ENCODE results near the gene C2CD2L. TPM values are rescaled to one million over a fixed set of nuclear protein-coding genes. Genes with fewer than 3 reads are reported as not detected.

Gene C2CD2L
- polyA plus RNA-seq, 2 of the 4 experiments (the other 2 are of a cell fraction): 2.4 to 4.8 TPM

GRCh38 chr11:119153049-119153818 lies 46.1 kb downstream of the C2CD2L start:
- H3K27ac ChIP-seq: no peak overlapping the region
- ChIA-PET CTCF (interaction anchor here (0.9 to 7.2 kb wide), 9 partner anchors 8 to 221 kb away, joined by 3 to 39 read pairs (median 6); no protein-coding TSS in a partner anchor), POLR2A (no interaction called here)
- TF ChIP-seq RCOR1 (IDR thresholded peaks at IDR 0.05; ENCODE audit: low read depth, low read length) (no peak), HES2 (IDR thresholded peaks at IDR 0.05) (no peak), HMGXB4 (CRISPR knock-in tag; IDR thresholded peaks at IDR 0.05; ENCODE audit: borderline replicate concordance) (no peak), POLR2A (IDR thresholded peaks at IDR 0.05; ENCODE audit: low read length) (no peak), TP53 (CRISPR knock-in tag; IDR thresholded peaks at IDR 0.05) (no peak), NR3C1 (IDR thresholded peaks at IDR 0.05) (no peak), E2F6 (IDR thresholded peaks at IDR 0.05; ENCODE audit: borderline replicate concordance, low read depth) (no peak), EP300 (IDR thresholded peaks at IDR 0.05) (no peak), POLR2AphosphoS2 (conservative IDR thresholded peaks at IDR 0.05; ENCODE audit: low read length) (no peak), CHD2 (IDR thresholded peaks at IDR 0.05; ENCODE audit: low read length, partially characterized antibody) (no peak), BHLHE40 (IDR thresholded peaks at IDR 0.05; ENCODE audit: low read depth, low read length) (no peak), RAD21 (conservative IDR thresholded peaks at IDR 0.05 in 1 of 2, IDR thresholded peaks at IDR 0.05 in 1 of 2) (no peak), GATA3 (IDR thresholded peaks at IDR 0.05; ENCODE audit: borderline replicate concordance) (no peak), ZNF302 (CRISPR knock-in tag; IDR thresholded peaks at IDR 0.05) (no peak), NFE2L2 (conservative IDR thresholded peaks at IDR 0.05; ENCODE audit: low read length) (no peak), USF2 (IDR thresholded peaks at IDR 0.05) (no peak), NPAS2 (CRISPR knock-in tag; IDR thresholded peaks at IDR 0.05; ENCODE audit: borderline replicate concordance) (no peak), RFX5 (IDR thresholded peaks at IDR 0.05) (no peak), KDM5A (IDR thresholded peaks at IDR 0.05) (no peak), MAX (IDR thresholded peaks at IDR 0.05) (no peak)
- H3K4me3 ChIP-seq: no peak overlapping the region
- DNase-seq (ENCODE audit: low read depth in 1 of 2, low spot score in 1 of 2) (peak in 1 of 2 experiments; percentile 27), FAIRE-seq (no peak), ATAC-seq (peak in 1 of 2 experiments; percentile 23; a peak in 2 of 6 replicates)
- WGBS (ENCODE audit: missing lambda C conversion rate): 59% methylated on average over 9 of the region's 9 CpGs
- no peak overlapping the region for H3K4me2 ChIP-seq
- H3K9me3 ChIP-seq: no peaks in the 10 kb centered on the region
- 0 out of 3 replicates have a peak, but pooled peaks cover 7% of the 10 kb centered on the region for H3K4me1 ChIP-seq

- TF ChIP-seq SREBF2 (IDR thresholded peaks at IDR 0.05): no peak
- TF ChIP-seq NR3C1 (IDR thresholded peaks at IDR 0.05): no peak
- TF ChIP-seq MYC (IDR thresholded peaks at IDR 0.05; ENCODE audit: borderline replicate concordance, low read length): no peak
- no peak for TF ChIP-seq GATA3 (IDR thresholded peaks at IDR 0.05; ENCODE audit: borderline replicate concordance)
- no peak for TF ChIP-seq FOXS1 (CRISPR knock-in tag; IDR thresholded peaks at IDR 0.05)
- TF ChIP-seq ZC3H11A (IDR thresholded peaks at IDR 0.05): no peak
- TF ChIP-seq E2F6 (IDR thresholded peaks at IDR 0.05; ENCODE audit: borderline replicate concordance, low read depth): no peak
- no peak for TF ChIP-seq ESRRA (IDR thresholded peaks at IDR 0.05; ENCODE audit: borderline replicate concordance, low read length)
- TF ChIP-seq CEBPB (IDR thresholded peaks at IDR 0.05): no peak
- TF ChIP-seq ZFP36 (IDR thresholded peaks at IDR 0.05; ENCODE audit: borderline replicate concordance, partially characterized antibody): no peak
- no peak for TF ChIP-seq USF2 (IDR thresholded peaks at IDR 0.05)
- TF ChIP-seq REST (IDR thresholded peaks at IDR 0.05): no peak
- no peak for ATAC-seq
Observed at GRCh38 chr11:119154178-119154577, 47.0 kb downstream of the C2CD2L start.

More at GRCh38 chr11:119154178-119154577, 47.0 kb downstream of the C2CD2L start:
- DNase-seq (ENCODE audit: low read depth in 1 of 2, low spot score in 1 of 2): no peak
- Histone ChIP-seq H3K4me2 (no peak overlapping the region), H3K27ac (no peak overlapping the region), H3K4me1 (0 out of 3 replicates have a peak, but pooled peaks cover 2% of the 10 kb centered on the region), H3K9me3 (no peaks in the 10 kb centered on the region), H3K4me3 (no peak overlapping the region)
- CTCF ChIA-PET: interaction anchor here (1.2 to 7.2 kb wide), 7 partner anchors 9 to 220 kb away, joined by 3 to 39 read pairs (median 8); partner anchors contain the start of gene CBL
- POLR2A ChIA-PET: interaction anchor here (1.1 kb wide), 1 partner anchor 60 kb away, joined by 3 read pairs; no protein-coding TSS in a partner anchor
- 93% methylated on average over 6 of the region's 6 CpGs for WGBS (ENCODE audit: missing lambda C conversion rate)
- FAIRE-seq: no peak

Data from A549 (cell line).